GM12873 (cell line): ENCODE measurements around the gene KIAA1755.

ENCODE experiments used
- TF ChIP-seq, protein P1 (sequence below): IDR thresholded peaks from 2 replicates; pipeline ENCODE4 v1.5.1; 2012; ENCODE audit warnings: low read depth, mild to moderate bottlenecking, moderate library complexity, low read length, control low read depth; ENCODE audit not compliant: insufficient read depth; ENCODE audit errors: missing control alignments

Gene KIAA1755, protein sequence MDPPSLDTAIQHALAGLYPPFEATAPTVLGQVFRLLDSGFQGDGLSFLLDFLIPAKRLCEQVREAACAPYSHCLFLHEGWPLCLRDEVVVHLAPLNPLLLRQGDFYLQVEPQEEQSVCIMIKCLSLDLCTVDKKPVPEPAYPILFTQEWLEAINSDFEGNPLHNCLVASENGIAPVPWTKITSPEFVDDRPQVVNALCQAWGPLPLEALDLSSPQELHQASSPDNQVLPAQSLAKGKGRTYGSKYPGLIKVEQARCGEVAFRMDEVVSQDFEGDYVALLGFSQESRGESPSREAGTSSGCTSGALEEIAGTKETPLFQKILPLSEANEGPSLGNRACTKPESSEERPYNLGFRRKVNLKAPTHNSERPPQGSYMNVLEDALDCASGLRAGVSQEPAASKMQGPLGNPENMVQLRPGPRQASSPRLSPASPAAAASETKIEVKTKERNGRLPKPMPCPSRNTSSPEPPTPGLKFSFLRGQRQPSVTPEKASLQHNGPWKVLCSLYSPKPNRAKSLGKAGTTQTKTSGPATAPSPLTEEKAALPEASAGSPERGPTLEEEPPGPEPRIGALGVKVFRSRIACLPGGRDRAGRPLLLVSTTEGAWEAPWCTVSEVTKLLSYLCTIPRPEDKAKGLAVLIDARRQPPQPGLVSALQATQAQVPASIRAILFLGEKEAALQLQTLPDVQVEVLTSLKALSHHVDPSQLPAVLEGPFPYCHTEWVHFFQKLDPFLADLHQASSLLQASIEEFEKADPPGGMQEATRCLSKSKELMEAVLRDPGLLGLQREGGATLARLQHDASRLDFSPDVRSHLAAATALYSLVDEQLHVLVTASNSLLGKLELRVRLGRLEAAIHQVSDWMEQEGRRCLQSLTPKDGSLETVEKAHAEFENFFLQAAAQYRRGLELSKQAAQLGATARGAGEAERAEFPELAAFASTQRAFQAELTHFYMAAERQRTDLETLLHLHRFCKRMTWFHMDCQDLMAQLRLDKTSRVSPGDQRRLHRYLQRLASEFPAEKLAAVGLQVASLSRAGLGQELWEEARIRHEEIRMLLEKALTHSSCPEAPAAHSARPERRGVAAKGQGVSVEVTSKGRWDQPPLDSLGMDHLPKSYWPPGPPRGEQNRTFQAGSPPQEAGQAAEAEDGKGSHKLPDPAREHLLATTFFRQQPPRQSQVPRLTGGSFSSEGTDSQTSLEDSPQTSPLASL

DNA sequence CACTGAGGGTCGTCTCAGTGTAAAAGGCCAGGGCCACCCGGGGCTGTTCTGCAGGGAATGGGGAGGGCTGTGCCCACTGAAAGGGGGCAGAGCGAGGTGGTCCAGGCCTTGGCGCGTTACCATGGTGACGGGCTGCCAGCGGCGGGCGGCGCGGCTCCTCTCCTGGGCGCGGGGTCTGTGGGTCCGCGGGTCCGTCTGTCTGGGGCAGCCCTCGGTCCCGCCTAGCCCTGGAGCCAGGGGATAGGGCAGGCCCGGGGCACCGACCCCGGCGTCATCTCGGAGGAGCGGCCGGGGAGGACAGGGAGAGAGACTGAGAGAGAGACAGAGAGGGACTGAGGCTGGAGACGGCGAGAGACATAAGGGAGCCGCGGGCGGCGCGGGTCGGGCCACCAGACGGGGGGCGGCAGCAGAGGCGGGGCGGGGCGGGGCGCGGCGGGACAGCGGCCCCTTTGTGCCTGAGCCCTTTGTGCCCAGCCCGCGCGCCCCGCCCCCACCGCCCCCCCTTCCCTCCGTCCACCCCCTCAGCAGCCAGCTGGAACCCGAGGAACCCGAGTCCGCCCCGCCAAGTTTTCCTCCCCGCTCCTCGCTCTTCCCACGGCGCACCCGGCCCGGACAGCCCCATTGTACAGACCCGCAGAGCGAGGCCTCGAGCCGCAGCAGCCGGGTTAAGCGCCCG lies at the start of gene KIAA1755:
TSS of gene KIAA1755 (minus strand) at position 358 of the 676 bp plus-strand sequence. CDS start at position 123, 235 bp downstream.
- TF ChIP-seq, protein P1, sequence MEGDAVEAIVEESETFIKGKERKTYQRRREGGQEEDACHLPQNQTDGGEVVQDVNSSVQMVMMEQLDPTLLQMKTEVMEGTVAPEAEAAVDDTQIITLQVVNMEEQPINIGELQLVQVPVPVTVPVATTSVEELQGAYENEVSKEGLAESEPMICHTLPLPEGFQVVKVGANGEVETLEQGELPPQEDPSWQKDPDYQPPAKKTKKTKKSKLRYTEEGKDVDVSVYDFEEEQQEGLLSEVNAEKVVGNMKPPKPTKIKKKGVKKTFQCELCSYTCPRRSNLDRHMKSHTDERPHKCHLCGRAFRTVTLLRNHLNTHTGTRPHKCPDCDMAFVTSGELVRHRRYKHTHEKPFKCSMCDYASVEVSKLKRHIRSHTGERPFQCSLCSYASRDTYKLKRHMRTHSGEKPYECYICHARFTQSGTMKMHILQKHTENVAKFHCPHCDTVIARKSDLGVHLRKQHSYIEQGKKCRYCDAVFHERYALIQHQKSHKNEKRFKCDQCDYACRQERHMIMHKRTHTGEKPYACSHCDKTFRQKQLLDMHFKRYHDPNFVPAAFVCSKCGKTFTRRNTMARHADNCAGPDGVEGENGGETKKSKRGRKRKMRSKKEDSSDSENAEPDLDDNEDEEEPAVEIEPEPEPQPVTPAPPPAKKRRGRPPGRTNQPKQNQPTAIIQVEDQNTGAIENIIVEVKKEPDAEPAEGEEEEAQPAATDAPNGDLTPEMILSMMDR = no peak

DNA sequence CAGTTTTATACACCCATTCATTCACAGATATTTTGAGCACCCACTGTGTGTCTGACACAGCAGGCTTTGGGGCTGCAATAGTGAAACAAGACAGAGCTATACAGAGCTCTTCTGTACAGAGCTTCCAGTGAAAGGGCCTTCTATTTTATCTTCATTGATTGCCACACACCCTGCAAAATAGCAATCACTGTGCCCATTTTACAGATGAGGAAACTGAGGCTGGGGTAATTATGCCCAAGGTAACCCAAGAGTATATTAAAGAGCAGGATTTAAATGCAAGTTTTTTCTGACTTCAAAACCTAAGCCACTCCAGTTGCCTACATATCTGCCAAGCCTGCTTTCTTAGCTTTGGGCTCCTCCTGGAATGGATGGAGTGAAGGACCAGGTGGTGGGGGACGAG lies 47.9 kb upstream of the KIAA1755 start:
- TF ChIP-seq, protein P1 = no peak

DNA sequence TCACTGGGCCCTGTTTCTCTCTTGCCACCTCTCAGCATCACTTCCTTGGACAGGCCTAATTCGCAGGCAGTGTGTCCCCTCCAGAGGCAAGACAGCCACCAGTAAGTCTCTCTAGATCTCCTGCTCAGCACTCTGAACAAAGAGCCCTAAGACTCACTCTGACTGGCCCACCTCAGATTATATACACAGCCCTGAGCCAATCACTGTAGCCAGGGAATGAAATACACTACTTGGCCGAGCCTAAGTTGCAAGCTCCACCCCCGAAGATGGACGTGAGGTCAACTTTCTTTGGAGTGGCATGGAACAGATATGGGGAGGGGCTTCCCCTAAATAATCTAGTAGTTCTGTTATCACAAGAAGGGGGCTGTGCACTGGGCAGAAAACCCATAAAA lies 47.5 kb upstream of the KIAA1755 start:
- TF ChIP-seq, protein P1 = no peak

DNA sequence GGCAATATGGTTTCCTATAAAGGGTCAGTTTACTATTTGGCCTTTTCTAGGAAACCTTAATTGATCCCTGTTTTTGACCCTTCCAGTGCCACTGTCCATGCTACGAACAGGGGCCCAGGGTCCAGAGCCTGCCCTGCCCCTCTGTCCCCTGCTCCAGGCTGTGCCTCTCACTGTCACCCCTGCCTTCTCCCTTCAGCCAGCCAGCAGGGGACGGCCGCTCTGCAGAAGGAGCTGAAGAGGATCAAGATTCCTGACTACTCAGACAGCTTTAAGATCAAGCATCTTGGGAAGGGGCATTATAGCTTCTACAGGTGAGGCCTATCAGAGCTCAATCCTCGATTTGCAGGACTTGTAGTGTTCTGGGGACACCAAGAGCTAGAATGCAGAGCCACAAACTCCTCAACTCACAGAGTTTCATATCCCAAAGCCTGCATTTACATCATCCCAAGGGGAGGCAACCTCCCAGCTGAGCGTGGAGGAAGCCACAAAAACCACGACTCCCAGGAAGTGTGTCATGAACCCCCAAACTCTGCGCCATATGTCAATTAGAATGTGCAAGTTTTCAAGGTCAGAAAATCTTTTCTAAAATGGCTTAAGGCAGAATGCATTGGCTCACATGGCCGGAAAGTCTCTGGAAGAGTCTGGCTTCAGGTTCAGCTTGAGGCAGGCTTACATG lies 47.0 kb upstream of the KIAA1755 start:
- TF ChIP-seq, protein P1 = no peak

DNA sequence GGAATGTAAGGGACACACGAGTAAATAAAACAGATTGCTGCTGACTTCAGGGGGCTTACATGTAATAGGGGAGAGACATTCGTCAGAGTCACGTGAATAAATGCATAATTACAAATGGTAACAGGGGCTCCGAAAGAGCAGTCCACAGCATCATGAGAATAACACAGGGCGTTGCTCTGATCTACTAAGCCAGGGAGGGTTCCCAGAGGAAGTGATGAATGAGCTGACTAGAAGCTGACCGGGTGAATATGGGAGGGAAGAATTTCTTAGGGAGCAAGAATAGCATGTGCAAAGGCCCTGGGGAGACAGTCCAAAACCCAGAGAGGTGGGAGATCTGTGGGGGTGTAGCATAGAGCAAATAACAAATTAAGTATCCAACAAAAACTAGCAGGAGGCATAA lies 45.8 kb upstream of the KIAA1755 start:
- TF ChIP-seq, protein P1 = no peak

DNA sequence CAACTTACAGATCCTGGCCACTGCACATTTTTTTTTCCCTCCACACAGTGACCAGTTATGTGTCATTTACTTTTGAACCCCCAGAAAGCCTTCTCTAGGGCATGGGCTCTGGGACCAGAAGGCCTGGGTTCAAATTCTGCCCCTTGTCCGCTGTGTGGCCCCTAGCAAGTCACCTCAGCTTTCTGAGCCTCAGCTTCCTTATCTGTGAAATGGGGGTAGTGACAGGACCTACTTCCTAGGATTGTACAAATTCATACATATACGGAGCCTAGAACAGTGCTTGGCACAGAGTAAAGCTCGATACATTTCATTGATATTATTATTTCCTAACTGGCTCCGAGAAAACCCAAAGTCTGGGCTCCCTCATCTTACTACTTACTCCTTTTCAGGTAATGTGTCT lies 45.0 kb upstream of the KIAA1755 start:
- TF ChIP-seq, protein P1 = no peak
